Measurements from ENCODE around the gene TUBB4B.
"Not testable (repeated sequence)": the region's sequence is repeated elsewhere in the genome, so short reads cannot be mapped to it uniquely, and the experiment has no call there.

TUBB4B gene

GRCh38 chr9:137237759-137238726 lies 3.0 kb upstream of the TUBB4B start:
- no peak for DNase-seq

- not testable (repeated sequence) for DNase-seq
These were observed 1.4 kb upstream of the TUBB4B start for GRCh38 chr9:137239541-137240200.

- no peak for DNase-seq
These were observed 708 bp upstream of the TUBB4B start for GRCh38 chr9:137240318-137240840.

GRCh38 chr9:137241490-137242268 lies 592 bp downstream of the TUBB4B start:
- DNase-seq: no peak

GRCh38 chr9:137242269-137243203 lies 1.4 kb downstream of the TUBB4B start:
- DNase-seq: no peak

- not testable (repeated sequence) for DNase-seq
These were observed 2.2 kb downstream of the TUBB4B start for GRCh38 chr9:137243266-137243625.

GRCh38 chr9:137243626-137244485 lies 2.8 kb downstream of the TUBB4B start:
- DNase-seq: no peak

GRCh38 chr9:137244486-137245449 lies 3.7 kb downstream of the TUBB4B start:
- no peak for DNase-seq

GRCh38 chr9:137245450-137246421 lies 4.6 kb downstream of the TUBB4B start:
- no peak for DNase-seq

- DNase-seq: no peak
These were observed 6.2 kb downstream of the TUBB4B start for GRCh38 chr9:137247135-137247915.

- DNase-seq: no peak
These were observed 6.8 kb downstream of the TUBB4B start for GRCh38 chr9:137247916-137248175.

- no peak for DNase-seq
These were observed 9.5 kb downstream of the TUBB4B start for GRCh38 chr9:137250329-137251193.

GRCh38 chr9:137251194-137251461 lies 10.0 kb downstream of the TUBB4B start, which contains the start of gene STPG3:
STPG3 (plus strand) TSS chr9:137251286; CDS start chr9:137251287, 1 bp downstream.
- no peak for DNase-seq

GRCh38 chr9:137251490-137252268 lies 10.6 kb downstream of the TUBB4B start:
- no peak for DNase-seq

GRCh38 chr9:137252555-137253506 lies 11.7 kb downstream of the TUBB4B start:
- no peak for DNase-seq

Measured in GOT3 (cell line).